GM04503 (cell line): ENCODE measurements around the gene ACTN4.
"Not testable (repeated sequence)": the region's sequence is repeated elsewhere in the genome, so short reads cannot be mapped to it uniquely, and the experiment has no call there.

Source experiments
- DNase-seq: peaks from one replicate; pipeline ENCODE4 v3.0.0-alpha.2; 2012; ENCODE audit warnings: low read depth

The ACTN4 gene

GRCh38 chr19:38769635-38770211, 122.3 kb downstream of the ACTN4 start:
- DNase-seq: no peak

DNA sequence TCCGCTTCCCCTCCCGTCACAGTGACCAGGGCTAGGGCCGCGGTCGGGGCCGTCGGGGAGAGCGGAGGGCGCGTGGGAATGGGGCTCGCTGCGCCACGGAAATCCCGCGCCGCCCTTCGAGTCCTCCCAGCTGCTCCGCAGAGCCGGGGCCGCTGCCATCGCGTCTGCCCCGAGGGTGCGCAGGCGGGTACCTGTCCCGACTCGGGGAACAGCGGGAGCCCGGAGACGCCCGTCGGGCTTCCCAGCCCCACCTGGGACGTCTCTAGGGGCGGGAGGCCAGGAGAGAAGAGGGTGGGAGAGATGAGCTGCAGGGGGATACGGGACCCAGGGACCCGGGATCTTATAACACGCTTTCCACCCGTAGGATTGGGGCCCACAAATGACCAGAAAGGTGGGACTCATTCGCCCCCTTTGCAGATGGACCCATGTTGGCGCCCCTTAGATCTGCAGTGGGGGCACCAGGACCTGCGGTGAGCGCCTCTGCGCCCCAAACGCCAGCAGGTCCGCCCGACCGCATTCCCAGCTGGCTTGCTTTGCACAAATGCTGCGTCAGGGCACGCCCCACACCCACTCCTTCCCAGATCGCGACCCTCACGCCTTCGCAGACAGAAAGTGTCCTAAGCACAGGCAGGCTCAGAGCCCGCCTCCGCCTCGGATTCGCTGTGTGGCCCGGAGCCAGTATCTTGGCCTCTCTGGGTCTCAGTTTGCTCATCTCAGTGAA, 122.9 kb downstream of the ACTN4 start:
- DNase-seq: not testable (repeated sequence)

DNA sequence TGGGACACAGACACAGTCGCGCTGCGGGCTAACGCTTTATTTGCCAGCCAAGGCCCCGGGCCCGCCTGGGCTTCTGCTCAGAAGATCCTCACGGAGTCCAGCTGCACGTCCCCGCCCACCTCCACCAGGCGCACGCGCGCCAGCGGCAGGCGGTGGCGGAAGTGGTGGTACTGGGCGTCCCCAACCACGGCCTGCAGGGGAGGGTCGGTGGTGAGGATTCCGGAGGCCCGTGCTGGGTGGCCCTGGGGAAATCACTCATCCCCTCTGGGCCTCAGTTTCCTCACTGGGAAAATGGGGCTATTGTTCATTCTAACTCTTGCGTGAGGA, 123.5 kb downstream of the ACTN4 start:
- not testable (repeated sequence) for DNase-seq

- not testable (repeated sequence) for DNase-seq
Measured at GRCh38 chr19:38771569-38771968, 124.1 kb downstream of the ACTN4 start.

DNA sequence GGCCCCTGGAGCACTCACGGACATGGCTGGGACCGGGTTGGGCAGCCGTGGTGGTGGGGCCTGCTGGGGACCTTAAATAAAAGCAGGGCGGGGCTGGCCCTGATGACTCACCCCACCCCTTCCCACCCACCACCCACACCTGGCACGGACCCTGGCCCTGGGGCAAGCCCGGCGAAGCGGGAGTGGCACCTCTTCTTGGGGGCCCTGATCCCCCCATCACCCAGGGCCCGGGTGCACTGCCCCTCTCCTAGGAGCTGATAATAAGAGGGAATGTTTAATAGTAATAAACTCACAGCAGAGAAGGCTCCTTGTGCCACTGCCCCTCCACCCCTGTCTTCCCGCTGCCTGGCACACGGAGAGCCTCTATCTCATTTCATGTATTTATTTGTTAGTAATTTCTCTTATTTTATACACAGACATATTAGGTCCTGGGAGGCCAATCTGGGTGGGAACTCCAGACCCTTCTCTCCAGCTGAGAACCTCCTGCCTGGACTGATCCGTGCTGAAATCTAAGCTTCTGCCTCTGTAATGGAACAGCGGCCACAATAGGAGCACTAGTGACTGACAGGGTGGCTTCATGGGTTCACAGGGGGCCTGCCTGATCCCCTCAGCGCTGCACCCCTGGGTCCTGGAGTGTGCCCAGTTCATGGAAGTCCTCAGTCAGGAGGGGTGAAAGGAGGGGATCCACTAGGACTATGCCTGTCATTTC, 126.2 kb downstream of the ACTN4 start, which contains the start of gene LGALS7:
Gene LGALS7, minus strand, starts transcription at position 49 of the 709 bp plus-strand sequence. Its CDS starts 25 bp downstream, at position 24.
- DNase-seq: no peak

- DNase-seq: no peak
Measured at GRCh38 chr19:38774181-38774950, 126.9 kb downstream of the ACTN4 start.

DNA sequence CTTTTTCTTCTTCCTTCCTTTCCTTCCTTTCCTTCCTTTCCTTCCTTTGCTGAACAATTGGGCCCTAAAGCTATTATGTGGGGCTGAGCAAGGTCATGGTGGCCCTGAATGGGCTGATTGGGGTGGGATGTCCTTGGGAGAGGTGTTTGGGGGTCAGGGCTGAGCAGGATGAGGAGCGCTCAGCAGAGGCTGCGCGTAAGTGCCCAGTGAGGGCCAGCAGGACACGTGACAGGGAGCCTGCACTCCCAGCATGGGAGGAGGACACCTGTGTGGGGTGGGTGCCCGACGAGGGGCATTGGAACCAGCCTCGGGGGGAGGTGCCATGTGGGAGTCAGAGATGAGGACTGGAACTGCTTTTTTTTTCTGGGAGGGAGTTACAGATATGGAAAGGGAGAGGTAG, 131.3 kb downstream of the ACTN4 start:
- DNase-seq: no peak

GRCh38 chr19:38780443-38780842, 133.0 kb downstream of the ACTN4 start:
- DNase-seq: no peak

DNA sequence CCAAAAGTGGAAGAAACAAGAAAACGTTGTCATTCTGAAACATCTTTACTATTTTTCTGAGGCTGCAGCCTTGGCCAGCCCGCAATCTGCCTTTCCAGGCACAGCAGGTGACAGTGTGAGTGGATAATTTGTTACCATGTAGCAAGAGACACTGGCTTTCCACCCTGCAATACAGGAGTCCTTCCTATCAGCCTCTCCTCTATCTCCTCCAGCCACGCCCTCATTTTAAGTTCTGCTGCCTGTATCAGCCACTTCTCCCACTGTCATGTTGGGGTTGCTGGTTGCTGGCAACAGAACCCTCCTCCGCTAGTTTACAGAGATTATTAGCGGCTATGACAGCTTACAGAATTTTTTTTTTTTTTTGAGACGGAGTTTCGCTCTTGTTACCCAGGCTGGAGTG, 133.6 kb downstream of the ACTN4 start:
- DNase-seq: no peak
